GM21360 (cell line): ENCODE results near the gene PLEKHA4.
"Not testable (repeated sequence)": the region's sequence is repeated elsewhere in the genome, so short reads cannot be mapped to it uniquely, and the experiment has no call there.

Experiments
- ATAC-seq: cut with Tn5 transposase; IDR thresholded peaks from one replicate; pipeline ENCODE4 v1.9.1; 2021; ENCODE audit warnings: mild to moderate bottlenecking, moderate library complexity; ENCODE audit not compliant: unreplicated experiment

PLEKHA4 gene, protein sequence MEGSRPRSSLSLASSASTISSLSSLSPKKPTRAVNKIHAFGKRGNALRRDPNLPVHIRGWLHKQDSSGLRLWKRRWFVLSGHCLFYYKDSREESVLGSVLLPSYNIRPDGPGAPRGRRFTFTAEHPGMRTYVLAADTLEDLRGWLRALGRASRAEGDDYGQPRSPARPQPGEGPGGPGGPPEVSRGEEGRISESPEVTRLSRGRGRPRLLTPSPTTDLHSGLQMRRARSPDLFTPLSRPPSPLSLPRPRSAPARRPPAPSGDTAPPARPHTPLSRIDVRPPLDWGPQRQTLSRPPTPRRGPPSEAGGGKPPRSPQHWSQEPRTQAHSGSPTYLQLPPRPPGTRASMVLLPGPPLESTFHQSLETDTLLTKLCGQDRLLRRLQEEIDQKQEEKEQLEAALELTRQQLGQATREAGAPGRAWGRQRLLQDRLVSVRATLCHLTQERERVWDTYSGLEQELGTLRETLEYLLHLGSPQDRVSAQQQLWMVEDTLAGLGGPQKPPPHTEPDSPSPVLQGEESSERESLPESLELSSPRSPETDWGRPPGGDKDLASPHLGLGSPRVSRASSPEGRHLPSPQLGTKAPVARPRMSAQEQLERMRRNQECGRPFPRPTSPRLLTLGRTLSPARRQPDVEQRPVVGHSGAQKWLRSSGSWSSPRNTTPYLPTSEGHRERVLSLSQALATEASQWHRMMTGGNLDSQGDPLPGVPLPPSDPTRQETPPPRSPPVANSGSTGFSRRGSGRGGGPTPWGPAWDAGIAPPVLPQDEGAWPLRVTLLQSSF

DNA sequence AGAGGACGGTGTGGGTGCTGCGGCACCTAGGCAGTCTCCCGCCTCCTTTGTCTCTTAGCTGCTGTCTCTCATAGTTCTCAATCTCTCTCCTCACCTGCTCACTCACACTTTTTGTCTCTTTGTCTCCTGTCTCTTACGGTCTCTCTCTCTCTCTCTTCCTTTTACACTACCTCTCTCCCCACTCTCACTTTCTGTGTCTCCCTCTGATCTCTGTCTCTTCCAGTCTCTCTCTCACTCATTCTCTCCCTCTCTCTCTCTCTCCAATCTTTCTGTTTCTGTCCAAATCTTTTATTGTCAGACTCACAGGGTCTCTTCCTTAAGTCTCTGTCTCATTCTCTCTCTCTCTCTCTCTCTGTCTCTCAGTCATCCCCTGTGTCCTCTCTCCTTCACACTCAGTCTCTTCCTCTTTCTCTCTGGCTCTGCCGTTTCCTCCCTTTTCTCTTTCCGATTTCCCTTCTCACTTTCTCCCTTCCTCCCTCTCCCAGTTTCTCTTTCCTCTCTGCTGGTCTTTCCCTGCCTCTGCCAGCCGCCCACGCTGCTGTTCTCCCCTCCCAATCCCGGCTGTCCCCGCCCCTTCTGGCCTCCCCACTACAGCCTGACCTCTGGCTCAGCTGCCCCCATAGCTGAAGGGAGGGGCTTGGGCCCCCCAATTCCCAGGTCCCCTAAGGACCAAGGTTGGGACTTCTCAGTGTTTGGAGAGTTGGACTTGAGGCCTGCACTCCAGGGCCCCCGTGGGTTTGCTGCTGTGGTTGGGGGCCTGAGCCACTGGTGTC lies at the start of gene PLEKHA4:
TSS of gene PLEKHA4 (minus strand) at position 504 of the 773 bp plus-strand sequence. CDS start 997 bp downstream, outside the sequence.
- no peak for ATAC-seq

DNA sequence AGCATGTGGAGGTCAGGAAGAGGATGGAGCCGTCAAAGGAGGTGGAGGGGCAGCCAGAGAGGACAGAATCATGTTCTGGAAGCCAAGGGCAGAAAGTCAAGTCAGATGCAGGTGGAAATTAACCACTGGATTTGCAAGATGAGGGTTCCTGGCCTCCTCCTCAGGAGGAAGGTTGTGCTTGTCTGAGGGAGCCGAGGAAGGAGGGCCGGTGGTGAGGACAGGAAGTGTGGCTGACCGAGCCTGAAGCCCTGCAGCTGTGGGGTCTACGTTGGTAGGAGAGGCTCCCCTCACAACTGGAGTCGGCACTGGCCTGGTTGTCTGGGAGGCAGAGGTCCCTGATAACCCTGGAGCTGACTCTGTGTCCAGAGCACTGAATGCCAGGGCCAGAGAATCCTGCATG lies 49.7 kb upstream of the PLEKHA4 start:
- no peak for ATAC-seq

DNA sequence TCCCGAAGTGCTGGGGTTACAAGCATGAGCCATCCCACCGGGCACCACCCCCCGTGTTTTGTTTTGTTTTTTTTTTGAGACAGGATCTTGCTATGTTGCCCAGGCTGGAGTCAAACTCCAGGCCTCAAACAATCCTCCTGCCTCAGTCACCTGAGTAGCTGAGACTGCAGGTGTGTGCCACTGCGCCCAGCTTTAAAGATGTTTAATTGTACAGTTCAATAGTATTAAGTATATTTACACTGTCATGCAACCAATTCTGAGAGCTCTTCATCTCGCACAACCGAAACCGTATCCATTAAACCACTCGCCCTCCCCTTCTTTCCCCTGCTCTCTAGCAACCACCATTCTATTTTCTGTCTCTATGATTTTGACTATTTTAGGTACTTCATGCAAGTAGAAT lies 47.3 kb upstream of the PLEKHA4 start:
- ATAC-seq, result no peak

DNA sequence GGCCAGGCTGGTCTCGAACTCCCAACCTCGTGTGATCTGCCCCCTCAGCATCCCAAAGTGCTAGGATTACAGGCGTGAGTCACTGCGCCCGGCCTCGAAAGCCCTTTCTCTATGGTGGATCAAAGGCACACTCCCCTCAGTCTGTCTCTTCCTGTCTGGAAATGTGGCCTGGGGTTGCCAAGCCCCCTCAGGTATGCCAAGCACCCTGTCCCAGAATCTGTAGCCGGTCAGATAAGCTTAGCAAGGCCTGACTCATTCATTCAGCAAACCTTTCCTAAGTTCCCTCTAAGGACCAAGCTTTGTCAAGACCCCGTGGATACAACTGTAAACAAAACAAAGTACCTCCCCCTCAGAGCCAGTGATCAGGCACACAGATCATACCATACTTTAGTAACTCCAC lies 45.8 kb upstream of the PLEKHA4 start:
- ATAC-seq, result no peak

DNA sequence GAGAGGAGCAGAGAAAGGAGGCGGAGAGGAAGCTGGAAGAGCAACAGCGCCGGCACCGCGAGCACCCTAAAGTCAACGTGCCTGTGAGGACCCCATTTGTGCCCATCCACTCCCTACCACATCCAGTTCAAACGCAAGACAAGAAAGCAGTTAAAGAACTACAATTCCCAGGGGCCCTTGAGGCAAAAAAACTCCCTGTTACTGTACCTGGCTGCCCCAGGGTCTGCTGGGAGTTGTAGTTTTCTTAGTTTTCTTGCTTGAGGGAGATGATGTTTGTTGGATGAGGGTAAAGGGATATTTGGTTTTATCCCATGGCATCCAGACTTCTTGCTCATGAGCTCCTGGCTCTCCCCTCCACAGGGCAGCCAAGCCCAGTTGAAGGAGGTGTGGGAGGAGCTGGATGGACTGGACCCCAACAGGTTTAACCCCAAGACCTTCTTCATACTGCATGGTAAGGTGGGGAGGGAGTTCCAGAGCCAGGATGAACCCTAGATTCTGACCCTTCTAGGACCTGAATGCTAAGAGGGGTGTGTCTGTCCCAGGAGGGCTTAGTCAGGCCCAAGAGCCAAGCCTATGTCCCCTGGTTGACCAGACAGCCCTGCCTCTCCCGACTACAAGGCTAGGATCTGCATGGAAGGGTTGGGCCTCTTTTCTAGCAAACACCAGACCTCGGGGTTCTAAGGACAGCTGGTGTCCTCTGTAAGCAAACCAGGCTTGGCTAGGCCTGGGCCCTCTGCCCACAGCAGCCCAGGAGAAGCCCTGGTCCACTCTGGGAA lies 44.9 kb upstream of the PLEKHA4 start:
- no peak for ATAC-seq

DNA sequence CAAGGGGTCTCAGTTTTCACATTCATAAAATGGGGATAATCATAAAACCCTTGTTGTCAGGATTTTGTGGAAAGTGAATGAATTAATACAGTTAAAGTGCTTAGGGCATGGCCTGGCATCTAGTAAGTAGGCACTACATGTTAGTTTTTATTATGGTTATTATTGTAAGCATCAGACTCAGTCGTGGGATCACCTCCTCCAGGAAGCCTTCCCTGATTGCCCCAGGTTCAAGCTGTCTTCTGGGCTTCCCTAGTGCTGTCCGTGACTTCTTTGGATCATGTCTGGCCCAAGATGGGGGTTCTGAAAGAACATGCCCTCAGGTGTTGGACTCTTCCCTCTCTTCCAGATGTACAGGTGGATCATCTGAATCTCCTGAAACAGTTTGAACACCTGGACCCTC lies 42.4 kb upstream of the PLEKHA4 start:
- no peak for ATAC-seq

DNA sequence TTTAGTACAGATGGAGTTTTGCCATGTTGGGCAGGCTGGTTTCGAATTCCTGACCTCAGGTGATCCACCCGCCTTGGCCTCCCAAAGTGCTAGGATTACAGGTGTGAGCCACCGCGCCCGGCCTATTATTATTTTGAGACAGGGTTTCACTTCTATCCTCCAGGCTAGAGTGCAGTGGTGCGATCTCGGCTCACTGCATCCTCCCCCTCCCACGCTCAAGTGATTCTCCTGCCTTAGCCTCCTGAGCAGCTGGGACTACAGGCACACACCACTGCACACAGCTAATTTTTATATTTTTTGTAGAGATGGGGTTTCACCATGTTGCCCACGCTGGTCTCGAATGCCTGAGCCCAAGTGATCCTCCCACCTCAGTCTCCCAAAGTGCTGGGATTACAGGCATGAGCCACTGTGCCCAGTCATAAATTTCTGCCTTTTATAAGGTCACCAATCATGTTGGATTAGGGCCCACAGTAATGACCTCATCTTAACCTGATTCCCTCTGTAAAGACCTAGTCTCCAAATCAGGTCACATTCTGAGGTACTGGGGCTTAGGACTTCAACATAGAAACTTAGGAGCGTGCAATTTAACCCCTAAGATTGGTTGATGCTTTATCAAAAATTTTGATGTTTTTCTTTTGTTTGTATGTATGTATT lies 41.1 kb upstream of the PLEKHA4 start:
- ATAC-seq, result not testable (repeated sequence)

DNA sequence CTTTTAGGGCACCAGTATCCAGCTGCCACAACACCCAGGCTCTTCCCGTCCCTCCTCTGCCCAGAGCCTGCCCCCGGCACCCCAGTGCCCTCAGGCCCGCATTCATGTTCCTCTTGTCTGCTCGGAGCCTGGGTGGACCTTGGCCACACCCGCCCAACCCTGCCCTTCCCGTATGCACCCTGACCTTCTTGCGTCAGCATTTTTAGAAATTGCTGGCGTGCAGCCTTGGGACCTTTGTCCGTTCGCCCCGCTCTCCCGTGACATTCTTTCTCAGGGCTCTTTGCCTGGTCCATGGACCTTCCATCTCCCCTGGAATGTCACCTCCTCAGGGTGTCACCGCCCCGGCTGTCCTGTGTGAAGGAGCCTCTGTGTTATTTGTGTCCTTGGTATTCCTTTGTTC lies 39.3 kb upstream of the PLEKHA4 start:
- no peak for ATAC-seq

DNA sequence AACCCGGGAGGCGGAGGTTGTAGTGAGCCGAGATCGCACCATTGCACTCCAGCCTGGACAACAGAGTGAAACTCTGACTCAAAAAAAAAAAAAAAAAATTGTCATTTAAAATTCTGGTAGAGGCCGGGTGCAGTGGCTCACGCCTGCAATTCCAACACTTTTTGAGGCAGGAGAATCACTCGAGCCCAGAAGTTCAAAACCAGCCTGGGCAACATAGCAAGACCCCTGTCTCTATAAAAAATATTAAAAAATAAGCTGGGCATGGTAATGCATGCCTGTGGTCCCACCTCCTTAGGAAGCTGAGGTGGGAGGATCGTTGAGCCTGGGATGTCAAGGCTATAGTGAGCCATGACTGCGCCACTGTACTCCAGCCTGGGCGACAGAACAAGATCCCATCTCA lies 37.9 kb upstream of the PLEKHA4 start:
- ATAC-seq, result no peak

DNA sequence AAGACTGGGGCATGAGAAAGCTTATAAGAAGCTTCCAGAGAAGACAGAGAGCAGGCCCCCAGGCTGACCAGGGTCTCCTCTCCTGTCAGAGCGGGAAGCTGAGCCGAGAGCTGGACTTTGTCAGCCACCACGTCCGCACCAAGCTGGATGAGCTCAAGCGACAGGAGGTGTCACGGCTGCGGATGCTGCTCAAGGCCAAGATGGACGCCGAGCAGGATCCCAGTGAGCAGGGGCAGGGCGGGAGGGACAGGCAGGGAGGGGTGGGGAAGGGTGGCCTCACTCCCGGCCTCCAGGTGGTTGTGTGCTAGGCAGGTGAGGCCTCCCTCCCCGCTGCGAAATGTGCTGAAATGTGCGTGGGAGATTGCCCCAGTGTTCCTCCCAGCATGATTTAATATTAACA lies 37.2 kb upstream of the PLEKHA4 start:
- no peak for ATAC-seq

DNA sequence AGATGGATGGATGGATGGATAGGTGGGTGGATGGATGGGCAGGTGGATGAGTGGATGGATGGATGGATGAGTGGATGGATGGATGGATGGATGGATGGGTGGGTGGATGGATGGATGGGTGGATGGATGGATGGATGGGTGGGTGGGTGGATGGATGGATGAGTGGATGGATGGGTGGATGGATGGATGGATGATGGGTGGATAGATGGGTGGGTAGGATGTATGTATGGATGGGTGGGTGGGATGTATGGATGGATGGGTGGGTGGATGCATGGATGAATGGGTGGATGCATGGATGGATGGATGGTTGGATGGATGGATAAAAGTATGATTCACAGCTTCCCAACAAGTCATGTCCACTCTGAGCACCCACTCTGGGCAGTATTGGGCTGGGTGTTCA lies 35.4 kb upstream of the PLEKHA4 start:
- ATAC-seq, result not testable (repeated sequence)

DNA sequence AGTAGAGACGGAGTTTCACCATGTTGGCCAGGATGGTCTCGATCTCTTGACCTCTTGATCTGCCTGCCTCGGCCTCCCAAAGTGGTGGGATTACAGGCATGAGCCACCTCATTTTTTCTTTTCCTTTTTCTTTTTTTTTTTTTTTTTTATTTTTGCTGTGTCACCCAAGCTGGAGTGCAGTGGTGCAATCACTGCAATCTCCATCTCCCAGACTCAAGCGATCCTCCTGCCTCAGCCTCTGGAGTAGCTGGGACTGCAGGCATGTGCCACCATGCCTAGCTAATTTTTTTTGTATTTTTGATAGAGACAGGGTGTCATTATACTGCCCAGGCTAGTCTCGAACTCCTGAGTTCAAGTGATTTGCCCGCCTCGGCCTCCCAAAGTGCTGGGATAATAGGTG lies 33.9 kb upstream of the PLEKHA4 start:
- ATAC-seq, result not testable (repeated sequence)

DNA sequence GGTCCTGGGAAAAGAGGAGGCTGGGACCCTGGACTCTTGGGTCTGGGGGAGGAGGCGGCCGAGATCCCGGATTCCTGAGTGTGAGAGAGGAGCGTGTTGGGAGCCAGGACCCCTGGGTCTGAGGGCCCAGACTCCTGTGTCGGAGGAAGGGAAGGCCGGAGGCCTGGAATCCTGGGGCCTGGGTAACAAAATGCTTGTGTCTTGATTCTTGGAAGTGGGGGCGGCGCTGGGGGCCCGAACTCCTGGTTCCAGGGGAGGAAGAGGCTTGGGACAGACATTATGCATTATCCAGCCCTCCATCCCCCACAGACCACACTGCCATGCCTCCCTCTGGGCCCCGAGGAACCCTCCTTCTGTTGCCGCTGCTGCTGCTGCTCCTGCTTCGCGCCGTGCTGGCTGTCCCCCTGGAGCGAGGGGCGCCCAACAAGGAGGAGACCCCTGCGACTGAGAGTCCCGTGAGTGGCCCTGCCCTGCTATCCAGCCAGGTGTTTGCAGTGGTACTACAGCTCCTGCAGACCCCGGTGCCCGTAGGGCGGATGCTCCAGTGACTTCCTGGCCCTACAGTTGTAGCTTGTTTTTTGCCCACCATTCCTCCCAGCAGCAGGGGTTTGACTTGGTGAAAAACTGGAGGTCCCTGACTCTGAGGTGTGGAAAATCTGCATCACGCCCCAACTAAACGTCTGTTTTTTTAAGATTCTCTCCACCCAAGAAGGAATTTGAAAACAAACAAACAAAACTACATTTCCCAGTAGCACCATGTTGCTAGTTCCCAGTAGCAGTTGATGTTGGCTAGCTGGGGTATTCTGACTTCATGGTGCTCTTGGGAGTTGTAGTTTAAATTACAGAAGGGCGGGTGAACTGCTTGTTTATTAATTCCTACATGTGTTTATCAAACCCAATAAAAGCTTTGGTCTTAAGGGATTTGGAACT lies 32.3 kb upstream of the PLEKHA4 start:
- no peak for ATAC-seq

DNA sequence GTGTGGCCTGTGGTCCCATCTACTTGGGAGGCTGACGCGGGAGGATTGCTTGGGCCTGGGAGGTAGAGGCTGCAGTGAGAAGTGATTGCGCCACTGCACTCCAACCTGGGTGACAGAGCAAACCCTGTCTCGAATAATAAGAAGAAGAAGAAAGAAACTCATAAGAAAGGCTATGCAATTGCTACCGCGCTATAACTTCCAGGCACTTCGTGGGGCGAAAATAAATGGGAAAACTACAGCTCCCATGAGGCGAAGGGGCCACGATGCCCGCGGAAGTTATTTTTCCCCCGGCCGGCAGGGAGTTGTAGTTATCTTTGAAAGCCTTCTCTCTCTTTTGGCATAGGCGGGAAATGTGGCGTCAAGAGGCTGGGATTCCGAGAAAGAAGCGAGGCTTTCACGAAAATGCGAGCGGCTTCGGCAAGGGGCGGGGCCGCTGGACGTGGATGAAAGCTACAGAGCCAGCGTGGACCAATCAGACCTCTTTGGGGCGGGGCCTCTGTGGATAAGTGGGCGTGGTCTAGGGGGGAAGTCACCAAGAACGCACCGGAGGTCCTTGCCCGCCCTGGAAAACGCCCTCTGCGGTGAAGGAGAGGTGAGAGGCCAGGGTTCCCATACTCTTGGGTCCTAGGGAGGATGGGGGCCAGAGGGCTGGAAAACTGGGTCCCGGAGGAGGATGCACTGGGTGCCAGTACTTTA lies 31.5 kb upstream of the PLEKHA4 start, which contains the start of gene NUCB1:
TSS of gene NUCB1 (plus strand) at position 532 of the 696 bp plus-strand sequence. CDS start 485 bp downstream, outside the sequence.
- ATAC-seq, result peak; percentile 72

DNA sequence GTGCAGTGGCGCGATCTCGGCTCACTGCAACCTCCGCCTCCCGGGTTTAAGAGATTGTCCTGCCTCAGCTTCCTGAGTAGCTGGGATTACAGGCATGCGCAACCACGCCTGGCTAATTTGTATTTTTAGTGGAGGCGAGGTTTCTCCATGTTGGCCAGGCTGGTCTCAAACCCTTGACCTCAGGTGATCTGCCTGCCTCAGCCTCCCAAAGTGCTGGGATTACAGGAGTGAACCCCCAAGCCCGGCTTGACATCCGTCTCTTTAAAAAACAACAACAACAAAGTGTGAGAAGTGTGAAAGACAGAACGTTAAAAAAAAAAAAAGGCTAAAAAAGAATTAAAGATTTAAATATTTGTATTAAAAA lies 31.0 kb upstream of the PLEKHA4 start:
- ATAC-seq, result not testable (repeated sequence)

DNA sequence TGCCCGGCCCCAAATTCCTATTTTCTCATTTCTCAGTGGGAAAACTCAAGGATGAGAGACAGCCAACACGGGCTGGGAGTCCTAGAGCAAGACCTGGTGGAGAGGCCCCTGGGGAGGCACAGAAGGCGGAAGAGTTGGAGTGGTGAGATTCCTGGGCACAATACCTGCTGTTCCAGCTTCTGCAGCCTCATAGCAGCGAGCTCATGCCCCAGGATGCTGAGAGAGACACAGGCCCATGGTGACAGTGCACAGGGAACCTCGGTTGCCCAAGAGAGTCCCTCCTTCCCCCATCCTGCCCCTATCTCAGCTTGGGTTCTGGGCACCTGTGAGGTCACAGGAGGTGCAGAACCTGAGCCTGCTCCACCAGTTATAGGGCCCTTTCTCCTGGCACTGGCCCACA lies 28.8 kb upstream of the PLEKHA4 start:
- no peak for ATAC-seq

DNA sequence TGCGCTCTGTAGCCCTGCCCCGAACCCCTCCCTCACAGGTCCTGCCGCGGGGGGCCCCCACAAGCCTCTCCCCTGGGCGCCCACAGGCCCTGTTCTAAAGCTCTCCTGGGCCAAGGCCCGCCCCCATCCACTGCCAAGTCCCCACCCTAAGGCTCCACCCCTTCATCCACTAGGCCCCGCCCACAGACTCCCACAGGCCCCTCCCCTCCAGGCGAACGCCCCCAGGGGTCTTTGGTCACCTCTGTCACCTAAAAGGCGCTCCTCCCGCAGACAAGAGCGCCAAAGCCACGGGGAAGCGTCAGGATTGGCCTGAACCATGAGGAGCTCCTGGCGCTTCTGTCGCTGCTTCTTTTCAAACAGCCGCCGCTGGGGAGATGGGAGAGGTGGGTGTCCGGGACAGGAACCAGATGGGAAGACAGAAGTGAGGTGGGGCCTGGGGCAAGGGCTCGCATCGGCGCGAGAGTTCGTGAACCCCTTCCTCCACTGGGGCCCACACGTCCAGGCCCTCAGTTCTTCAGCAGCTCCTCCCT lies 27.8 kb upstream of the PLEKHA4 start:
- no peak for ATAC-seq

DNA sequence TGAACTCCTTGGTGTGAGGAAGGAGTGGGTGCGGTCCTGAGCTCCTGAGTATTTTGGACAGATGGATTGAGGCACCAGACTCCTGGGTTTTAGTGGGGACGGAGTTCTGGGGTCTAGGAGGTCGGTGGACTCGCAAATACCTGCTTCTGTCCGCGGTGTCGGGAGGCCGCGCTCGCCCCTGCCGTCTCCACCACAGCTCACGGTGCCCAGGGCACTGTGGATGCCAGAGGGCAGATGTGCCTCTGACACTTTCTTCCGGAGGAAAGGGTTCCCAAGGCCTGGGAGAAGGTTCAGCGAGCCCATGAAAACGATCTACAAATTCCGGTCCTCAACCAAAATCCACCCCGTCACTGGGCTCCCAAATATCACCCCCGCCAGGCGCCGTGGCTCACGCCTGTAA lies 26.8 kb upstream of the PLEKHA4 start:
- no peak for ATAC-seq
